SK-N-SH (cell line): Measurements from ENCODE around the gene SLC66A2. TPM values are rescaled to one million over a fixed set of nuclear protein-coding genes. Genes with fewer than 3 reads are reported as not detected.

ENCODE experiments used
- CTCF ChIA-PET: fragments of 300-600, 350-600 bp; formaldehyde crosslinking; extraction: SDS; loops from one replicate; lab custom pipeline; 2021; lab: Yijun Ruan, JAX
- POLR2A ChIA-PET: fragments of 350-600 bp; sonication (Branson Sonifier 250); formaldehyde crosslinking; extraction: SDS; loops from one replicate; lab custom pipeline; 2020; ENCODE audit warnings: antibody characterized with exemption, inconsistent platforms; lab: Yijun Ruan, JAX
- DNase-seq: peaks from one replicate; pipeline ENCODE4 v3.0.0; 2012
- H2AFZ ChIP-seq: fragments of 200-600 bp; sonication (generic); 2 replicates; pipeline ENCODE4 v1.8.1; 2016; ENCODE audit warnings: antibody characterized with exemption, mild to moderate bottlenecking, low read depth
- H3F3A ChIP-seq: fragments of 200-600 bp; sonication (generic); replicated peaks from 2 replicates; pipeline ENCODE3; 2016; ENCODE audit warnings: antibody characterized with exemption, mild to moderate bottlenecking; ENCODE audit not compliant: insufficient read depth
- H3K27ac ChIP-seq, 2 experiments: fragments of 200-500 bp in 1 of 2; fragments of 200-600 bp in 1 of 2; sonication (Bioruptor generic) in 1 of 2; sonication (generic), shearing (Covaris generic) in 1 of 2; 2 replicates each; pipeline versions ENCODE4 v1.5.1 to v1.6.1; 2014 to 2016; ENCODE audit warnings: low read depth in 2 of 2, inconsistent platforms in 1 of 2, low read length in 1 of 2, mild to moderate bottlenecking in 1 of 2, mixed read lengths in 1 of 2
- H3K27me3 ChIP-seq: fragments of 200-600 bp; sonication (generic), shearing (Covaris generic); 2 replicates; pipeline ENCODE4 v1.6.1; 2016; ENCODE audit warnings: mixed run types; ENCODE audit not compliant: insufficient read depth
- H3K36me3 ChIP-seq, 2 experiments: fragments of 200-500 bp in 1 of 2; fragments of 200-600 bp in 1 of 2; sonication (Bioruptor generic) in 1 of 2; sonication (generic) in 1 of 2; replicated peaks in 1 of 2; 2 replicates each; pipeline versions ENCODE3 to v1.5.1; 2014 to 2016; ENCODE audit warnings: low read length in 1 of 2, mild to moderate bottlenecking in 1 of 2; ENCODE audit not compliant: insufficient read depth in 2 of 2, control insufficient read depth in 1 of 2
- H3K4me1 ChIP-seq, 2 experiments: fragments of 200-500 bp in 1 of 2; fragments of 200-600 bp in 1 of 2; sonication (Bioruptor generic) in 1 of 2; sonication (generic), shearing (Covaris generic) in 1 of 2; 2 replicates each; pipeline versions ENCODE4 v1.5.1 to v1.6.1; 2014 to 2016; ENCODE audit warnings: low read depth in 1 of 2, low read length in 1 of 2, mixed run types in 1 of 2; ENCODE audit not compliant: insufficient read depth in 2 of 2, control insufficient read depth in 1 of 2
- H3K4me2 ChIP-seq: fragments of 200-600 bp; sonication (generic), shearing (Covaris generic); 2 replicates; pipeline ENCODE4 v1.6.1; 2017; ENCODE audit warnings: mixed run types
- H3K4me3 ChIP-seq, 2 experiments: fragments of 200-500 bp in 1 of 2; fragments of 200-600 bp in 1 of 2; sonication (Bioruptor generic) in 1 of 2; sonication (generic), shearing (Covaris generic) in 1 of 2; 2 replicates each; pipeline versions ENCODE4 v1.5.1 to v1.8.1; 2014 to 2016; ENCODE audit warnings: low read depth in 2 of 2, inconsistent platforms in 1 of 2, low read length in 1 of 2, mild to moderate bottlenecking in 1 of 2, mixed read lengths in 1 of 2, moderate library complexity in 1 of 2
- H3K79me2 ChIP-seq: fragments of 200-600 bp; sonication (generic); 2 replicates; pipeline ENCODE4 v1.8.1; 2017; ENCODE audit warnings: mild to moderate bottlenecking; ENCODE audit not compliant: insufficient read depth
- H3K9ac ChIP-seq: fragments of 200-600 bp; sonication (generic); 2 replicates; pipeline ENCODE4 v1.6.1; 2017; ENCODE audit warnings: mixed run types
- H3K9me2 ChIP-seq: fragments of 200-600 bp; sonication (generic); 2 replicates; pipeline ENCODE4 v1.6.1; 2017; ENCODE audit warnings: mixed run types
- H3K9me3 ChIP-seq: fragments of 200-600 bp; sonication (generic); 2 replicates; pipeline ENCODE4 v1.6.1; 2017; ENCODE audit warnings: mixed run types, mild to moderate bottlenecking, moderate library complexity
- H4K20me1 ChIP-seq: fragments of 200-600 bp; sonication (generic); 2 replicates; pipeline ENCODE4 v1.6.1; 2017; ENCODE audit warnings: mild to moderate bottlenecking, mixed run types; ENCODE audit not compliant: insufficient read depth
- EZH2phosphoT487 ChIP-seq: fragments of 200-600 bp; sonication (generic); IDR thresholded peaks from 2 replicates; pipeline ENCODE4 v1.6.1; 2017; ENCODE audit warnings: low read depth, mixed run types, mild to moderate bottlenecking, antibody characterized with exemption, moderate library complexity, borderline replicate concordance
- FOSL2 ChIP-seq: IDR thresholded peaks from 2 replicates; pipeline ENCODE4 v1.4.0; 2012; ENCODE audit warnings: low read depth, mild to moderate bottlenecking, moderate library complexity, borderline replicate concordance
- GABPA ChIP-seq: IDR thresholded peaks from 2 replicates; pipeline ENCODE4 v1.4.0; 2012; ENCODE audit warnings: low read depth, mild to moderate bottlenecking
- GATA2 ChIP-seq: sonication (generic); formaldehyde crosslinking; IDR thresholded peaks from 2 replicates; pipeline ENCODE4 v1.5.0; 2020; ENCODE audit warnings: mild to moderate bottlenecking, missing genetic modification reagents
- MXI1 ChIP-seq: IDR thresholded peaks from 2 replicates; pipeline ENCODE4 v1.6.1; 2012; ENCODE audit warnings: mild to moderate bottlenecking, low read depth, low read length, improper control_type of control experiment
- NFIC ChIP-seq: IDR thresholded peaks from 2 replicates; pipeline ENCODE4 v1.4.0; 2012; ENCODE audit warnings: borderline replicate concordance
- POLR2AphosphoS5 ChIP-seq: IDR thresholded peaks from 2 replicates; pipeline ENCODE4 v1.6.1; 2012; ENCODE audit warnings: low read depth, low read length
- RCOR1 ChIP-seq: fragments of 150-350 bp; IDR thresholded peaks from 2 replicates; pipeline ENCODE4 v1.6.1; 2017; ENCODE audit warnings: antibody characterized with exemption, low read length
- RFX5 ChIP-seq: IDR thresholded peaks from 2 replicates; pipeline ENCODE4 v1.6.1; 2012; ENCODE audit warnings: mild to moderate bottlenecking, improper control_type of control experiment, low read length
- RXRA ChIP-seq: IDR thresholded peaks from 2 replicates; pipeline ENCODE4 v1.4.0; 2012; ENCODE audit warnings: low read depth, mild to moderate bottlenecking, borderline replicate concordance
- SIN3A ChIP-seq: IDR thresholded peaks from 2 replicates; pipeline ENCODE4 v1.6.1; 2012; ENCODE audit warnings: low read depth, mild to moderate bottlenecking, low read length, moderate library complexity, borderline replicate concordance
- SMC3 ChIP-seq: IDR thresholded peaks from 2 replicates; pipeline ENCODE4 v1.6.1; 2012; ENCODE audit warnings: low read depth, low read length, improper control_type of control experiment
- TAF1 ChIP-seq: IDR thresholded peaks from 2 replicates; pipeline ENCODE4 v1.6.1; 2012; ENCODE audit warnings: low read depth, mild to moderate bottlenecking, low read length, moderate library complexity, borderline replicate concordance
- TEAD4 ChIP-seq: IDR thresholded peaks from 2 replicates; pipeline ENCODE4 v1.4.0; 2012; ENCODE audit warnings: mild to moderate bottlenecking, borderline replicate concordance; ENCODE audit not compliant: insufficient read depth
- WGBS: methylation state at CpG from one replicate; pipeline ENCODE4 v1.1.6; 2017; ENCODE audit warnings: low lambda C conversion rate; 5-methylcytosine and 5-hydroxymethylcytosine counted together
- polyA plus RNA-seq, 3 experiments: library from polyadenylated mRNA; depleted of rRNA; stranded (reverse); fragments of >200 nt; gene quantifications; 2 replicates each; pipeline ENCODE4 v1.2.3, GENCODE V29; 2012
- TF ChIP-seq, protein P1 (sequence below): IDR thresholded peaks from 2 replicates; pipeline ENCODE4 v1.6.1; 2012; ENCODE audit warnings: mild to moderate bottlenecking, low read depth, low read length, moderate library complexity
- TF ChIP-seq, protein P2 (sequence below): fragments of 150-350 bp; IDR thresholded peaks from 2 replicates; pipeline ENCODE4 v1.6.1; 2016; ENCODE audit warnings: mild to moderate bottlenecking, low read depth, low read length
- TF ChIP-seq, protein P3 (sequence below): fragments of 150-350 bp; IDR thresholded peaks from 2 replicates; pipeline ENCODE4 v1.6.1; 2017; ENCODE audit warnings: antibody characterized with exemption, low read length, low read depth, borderline replicate concordance
- TF ChIP-seq, protein P4 (sequence below): IDR thresholded peaks from 2 replicates; pipeline ENCODE4; 2012
- TF ChIP-seq, protein P5 (sequence below): IDR thresholded peaks from 2 replicates; pipeline ENCODE4 v1.4.0; 2012; ENCODE audit warnings: low read depth, borderline replicate concordance

Gene SLC66A2
- polyA plus RNA-seq, 1 of the 3 experiments (the other 2 are of a cell fraction): 14.5 TPM

DNA sequence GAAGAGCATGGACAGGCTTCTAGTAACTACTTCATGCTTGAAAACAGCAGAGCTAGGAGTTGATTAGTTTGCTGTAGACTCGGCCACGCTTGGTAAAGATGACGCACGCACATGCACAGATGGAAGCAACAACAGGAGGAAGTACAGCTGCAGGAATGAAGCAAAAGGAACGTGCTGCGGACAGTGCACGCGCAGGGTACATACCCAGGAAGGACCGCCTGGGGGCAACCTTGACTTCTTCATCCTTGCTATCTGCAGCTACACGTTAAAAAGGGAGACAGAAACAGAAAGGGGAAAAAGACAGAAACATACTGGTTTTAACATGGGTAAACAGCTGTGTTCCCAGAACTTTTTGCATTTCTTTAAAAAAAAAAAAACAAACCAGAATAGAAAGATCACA lies 17.7 kb downstream of the SLC66A2 start:
- no peaks in the 10 kb centered on the region for H4K20me1 ChIP-seq
- no peak for TF ChIP-seq MXI1
- TF ChIP-seq, protein P1, sequence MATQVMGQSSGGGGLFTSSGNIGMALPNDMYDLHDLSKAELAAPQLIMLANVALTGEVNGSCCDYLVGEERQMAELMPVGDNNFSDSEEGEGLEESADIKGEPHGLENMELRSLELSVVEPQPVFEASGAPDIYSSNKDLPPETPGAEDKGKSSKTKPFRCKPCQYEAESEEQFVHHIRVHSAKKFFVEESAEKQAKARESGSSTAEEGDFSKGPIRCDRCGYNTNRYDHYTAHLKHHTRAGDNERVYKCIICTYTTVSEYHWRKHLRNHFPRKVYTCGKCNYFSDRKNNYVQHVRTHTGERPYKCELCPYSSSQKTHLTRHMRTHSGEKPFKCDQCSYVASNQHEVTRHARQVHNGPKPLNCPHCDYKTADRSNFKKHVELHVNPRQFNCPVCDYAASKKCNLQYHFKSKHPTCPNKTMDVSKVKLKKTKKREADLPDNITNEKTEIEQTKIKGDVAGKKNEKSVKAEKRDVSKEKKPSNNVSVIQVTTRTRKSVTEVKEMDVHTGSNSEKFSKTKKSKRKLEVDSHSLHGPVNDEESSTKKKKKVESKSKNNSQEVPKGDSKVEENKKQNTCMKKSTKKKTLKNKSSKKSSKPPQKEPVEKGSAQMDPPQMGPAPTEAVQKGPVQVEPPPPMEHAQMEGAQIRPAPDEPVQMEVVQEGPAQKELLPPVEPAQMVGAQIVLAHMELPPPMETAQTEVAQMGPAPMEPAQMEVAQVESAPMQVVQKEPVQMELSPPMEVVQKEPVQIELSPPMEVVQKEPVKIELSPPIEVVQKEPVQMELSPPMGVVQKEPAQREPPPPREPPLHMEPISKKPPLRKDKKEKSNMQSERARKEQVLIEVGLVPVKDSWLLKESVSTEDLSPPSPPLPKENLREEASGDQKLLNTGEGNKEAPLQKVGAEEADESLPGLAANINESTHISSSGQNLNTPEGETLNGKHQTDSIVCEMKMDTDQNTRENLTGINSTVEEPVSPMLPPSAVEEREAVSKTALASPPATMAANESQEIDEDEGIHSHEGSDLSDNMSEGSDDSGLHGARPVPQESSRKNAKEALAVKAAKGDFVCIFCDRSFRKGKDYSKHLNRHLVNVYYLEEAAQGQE: no peak
- TF ChIP-seq, protein P2, sequence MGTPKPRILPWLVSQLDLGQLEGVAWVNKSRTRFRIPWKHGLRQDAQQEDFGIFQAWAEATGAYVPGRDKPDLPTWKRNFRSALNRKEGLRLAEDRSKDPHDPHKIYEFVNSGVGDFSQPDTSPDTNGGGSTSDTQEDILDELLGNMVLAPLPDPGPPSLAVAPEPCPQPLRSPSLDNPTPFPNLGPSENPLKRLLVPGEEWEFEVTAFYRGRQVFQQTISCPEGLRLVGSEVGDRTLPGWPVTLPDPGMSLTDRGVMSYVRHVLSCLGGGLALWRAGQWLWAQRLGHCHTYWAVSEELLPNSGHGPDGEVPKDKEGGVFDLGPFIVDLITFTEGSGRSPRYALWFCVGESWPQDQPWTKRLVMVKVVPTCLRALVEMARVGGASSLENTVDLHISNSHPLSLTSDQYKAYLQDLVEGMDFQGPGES: no peak
- no peak for TF ChIP-seq RXRA
- TF ChIP-seq, protein P3, sequence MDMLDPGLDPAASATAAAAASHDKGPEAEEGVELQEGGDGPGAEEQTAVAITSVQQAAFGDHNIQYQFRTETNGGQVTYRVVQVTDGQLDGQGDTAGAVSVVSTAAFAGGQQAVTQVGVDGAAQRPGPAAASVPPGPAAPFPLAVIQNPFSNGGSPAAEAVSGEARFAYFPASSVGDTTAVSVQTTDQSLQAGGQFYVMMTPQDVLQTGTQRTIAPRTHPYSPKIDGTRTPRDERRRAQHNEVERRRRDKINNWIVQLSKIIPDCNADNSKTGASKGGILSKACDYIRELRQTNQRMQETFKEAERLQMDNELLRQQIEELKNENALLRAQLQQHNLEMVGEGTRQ: no peak
- no peak for TF ChIP-seq GABPA
- TF ChIP-seq TAF1: no peak
- TF ChIP-seq, protein P4, sequence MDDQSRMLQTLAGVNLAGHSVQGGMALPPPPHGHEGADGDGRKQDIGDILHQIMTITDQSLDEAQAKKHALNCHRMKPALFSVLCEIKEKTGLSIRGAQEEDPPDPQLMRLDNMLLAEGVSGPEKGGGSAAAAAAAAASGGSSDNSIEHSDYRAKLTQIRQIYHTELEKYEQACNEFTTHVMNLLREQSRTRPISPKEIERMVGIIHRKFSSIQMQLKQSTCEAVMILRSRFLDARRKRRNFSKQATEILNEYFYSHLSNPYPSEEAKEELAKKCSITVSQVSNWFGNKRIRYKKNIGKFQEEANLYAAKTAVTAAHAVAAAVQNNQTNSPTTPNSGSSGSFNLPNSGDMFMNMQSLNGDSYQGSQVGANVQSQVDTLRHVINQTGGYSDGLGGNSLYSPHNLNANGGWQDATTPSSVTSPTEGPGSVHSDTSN: no peak
- TF ChIP-seq, protein P5, sequence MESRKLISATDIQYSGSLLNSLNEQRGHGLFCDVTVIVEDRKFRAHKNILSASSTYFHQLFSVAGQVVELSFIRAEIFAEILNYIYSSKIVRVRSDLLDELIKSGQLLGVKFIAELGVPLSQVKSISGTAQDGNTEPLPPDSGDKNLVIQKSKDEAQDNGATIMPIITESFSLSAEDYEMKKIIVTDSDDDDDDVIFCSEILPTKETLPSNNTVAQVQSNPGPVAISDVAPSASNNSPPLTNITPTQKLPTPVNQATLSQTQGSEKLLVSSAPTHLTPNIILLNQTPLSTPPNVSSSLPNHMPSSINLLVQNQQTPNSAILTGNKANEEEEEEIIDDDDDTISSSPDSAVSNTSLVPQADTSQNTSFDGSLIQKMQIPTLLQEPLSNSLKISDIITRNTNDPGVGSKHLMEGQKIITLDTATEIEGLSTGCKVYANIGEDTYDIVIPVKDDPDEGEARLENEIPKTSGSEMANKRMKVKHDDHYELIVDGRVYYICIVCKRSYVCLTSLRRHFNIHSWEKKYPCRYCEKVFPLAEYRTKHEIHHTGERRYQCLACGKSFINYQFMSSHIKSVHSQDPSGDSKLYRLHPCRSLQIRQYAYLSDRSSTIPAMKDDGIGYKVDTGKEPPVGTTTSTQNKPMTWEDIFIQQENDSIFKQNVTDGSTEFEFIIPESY: no peak
- TF ChIP-seq POLR2AphosphoS5: no peak
- no peak for TF ChIP-seq SIN3A
- no peak for TF ChIP-seq FOSL2
- no peak for TF ChIP-seq TEAD4
- TF ChIP-seq RCOR1: no peak
- no peak for TF ChIP-seq GATA2 (CRISPR knock-in tag)
- no peak for TF ChIP-seq RFX5
- TF ChIP-seq NFIC: no peak
- TF ChIP-seq EZH2phosphoT487: no peak
- no peak for TF ChIP-seq SMC3
- ChIA-PET POLR2A (no interaction called here), CTCF (no interaction called here)
- no peaks in the 10 kb centered on the region for H3K4me1 ChIP-seq
- no peak for DNase-seq
- H3K36me3 ChIP-seq: peaks cover 2 to 34% of the 10 kb centered on the region in 2 experiments
- no peak overlapping the region for H3K4me2 ChIP-seq
- H3K27me3 ChIP-seq: no peaks in the 10 kb centered on the region
- 89% methylated on average over 10 of the region's 10 CpGs for WGBS
- no peak overlapping the region for H3K9ac ChIP-seq
- H3K9me3 ChIP-seq: peaks cover 40% of the 10 kb centered on the region
- no peak overlapping the region; a peak in 1 of 4 replicates for H3K4me3 ChIP-seq
- no peaks in the 10 kb centered on the region for H3K9me2 ChIP-seq
- peaks cover 12% of the 10 kb centered on the region for H3F3A ChIP-seq
- no peak overlapping the region for H3K27ac ChIP-seq
- no peak overlapping the region for H2AFZ ChIP-seq
- H3K79me2 ChIP-seq: peaks cover 52% of the 10 kb centered on the region; the same call in 1 of the 2 replicates
